ENCODE measurements around the gene CD244.
"Not testable (repeated sequence)": the region's sequence is repeated elsewhere in the genome, so short reads cannot be mapped to it uniquely, and the experiment has no call there.

CD244 gene

DNA sequence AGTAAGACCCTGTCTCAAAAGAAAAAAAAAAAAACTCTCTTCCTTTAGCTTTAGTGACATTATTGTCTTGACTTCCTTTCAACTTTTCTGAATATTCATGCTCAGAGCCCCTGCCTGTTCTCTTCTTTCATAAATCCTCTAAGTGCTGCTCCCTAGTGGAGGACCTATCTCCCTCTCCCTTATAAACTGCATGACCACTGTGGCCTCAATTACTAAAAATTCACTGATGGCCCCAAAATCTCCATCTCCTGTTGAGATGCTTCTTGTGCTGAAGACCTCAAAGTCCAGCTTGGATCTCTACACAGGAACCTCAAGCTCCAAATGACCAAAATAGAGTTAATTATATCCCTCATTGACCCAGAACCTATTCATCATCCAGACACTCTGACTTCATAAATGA lies 14.5 kb upstream of the CD244 start:
- CTCF ChIA-PET: interaction anchor here (1.3 kb wide), 1 partner anchor 74 kb away, joined by 3 read pairs; no protein-coding TSS in a partner anchor
- DNase-seq (ENCODE audit: low read depth, low spot score): no peak
- no peak overlapping the region for H3K4me3 ChIP-seq (ENCODE audit: low read depth, low read length)
- TF ChIP-seq CTCF (IDR thresholded peaks at IDR 0.05; ENCODE audit: insufficient read depth, low read length, missing control alignments): no peak
- POLR2A ChIA-PET: no interaction called here

DNA sequence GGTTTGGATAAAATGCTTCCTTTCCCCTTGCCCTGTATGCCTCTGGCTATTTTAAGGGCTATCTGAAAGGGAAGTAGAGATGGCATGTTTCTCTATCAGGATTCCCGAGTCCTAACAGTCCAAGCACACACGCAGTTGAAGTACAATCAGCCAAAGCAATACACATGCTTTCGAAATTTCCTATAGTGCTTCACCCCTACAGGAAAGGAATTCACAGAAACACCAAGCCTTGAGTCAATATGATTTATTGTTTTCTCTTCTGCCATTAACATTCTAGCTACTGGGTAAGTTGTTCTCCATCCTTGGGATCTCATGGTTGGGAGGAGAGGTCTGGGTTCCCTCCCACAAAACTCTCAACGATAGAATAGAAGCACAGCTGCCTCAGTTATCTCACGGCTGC lies 13.6 kb upstream of the CD244 start:
- ChIA-PET CTCF (interaction anchor here (1.3 kb wide), 1 partner anchor 75 kb away, joined by 3 read pairs; no protein-coding TSS in a partner anchor), POLR2A (no interaction called here)
- TF ChIP-seq CTCF (IDR thresholded peaks at IDR 0.05; ENCODE audit: insufficient read depth, low read length, missing control alignments): no peak
- H3K4me3 ChIP-seq (ENCODE audit: low read depth, low read length): no peak overlapping the region
- DNase-seq (ENCODE audit: low read depth, low spot score): no peak

- CTCF ChIA-PET: not testable (repeated sequence)
Measured at GRCh38 chr1:160875591-160875990, 12.9 kb upstream of the CD244 start.

DNA sequence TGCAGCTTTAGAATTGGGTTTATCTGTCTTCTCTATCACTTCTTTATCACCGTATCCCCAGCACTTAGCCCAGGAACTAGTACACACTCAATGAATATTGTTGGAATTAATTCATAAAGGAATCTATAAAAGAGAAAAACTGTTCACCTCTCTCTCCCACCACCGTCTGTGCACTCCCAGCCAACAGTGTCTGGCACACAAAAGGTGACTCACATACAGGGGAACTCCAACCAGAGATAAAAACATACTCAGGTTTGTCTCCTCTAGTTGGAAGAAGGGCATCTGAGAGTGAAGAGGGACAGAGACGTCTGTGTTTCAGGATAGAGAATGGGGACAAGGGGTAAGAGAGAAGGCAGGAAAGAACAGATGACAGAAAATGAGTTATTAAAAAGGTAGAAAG lies 12.2 kb upstream of the CD244 start:
- no peak overlapping the region for H3K4me3 ChIP-seq (ENCODE audit: low read depth, low read length)
- CTCF ChIA-PET: no interaction called here
- TF ChIP-seq CTCF (IDR thresholded peaks at IDR 0.05; ENCODE audit: insufficient read depth, low read length, missing control alignments): no peak
- POLR2A ChIA-PET: no interaction called here
- DNase-seq (ENCODE audit: low read depth, low spot score): no peak

More at GRCh38 chr1:160875591-160875990, 12.9 kb upstream of the CD244 start:
- H3K4me3 ChIP-seq (ENCODE audit: low read depth, low read length); POLR2A ChIA-PET; DNase-seq (ENCODE audit: low read depth, low spot score): not testable (repeated sequence)

- CTCF ChIA-PET: no interaction called here
Measured at GRCh38 chr1:160868141-160868540, 5.5 kb upstream of the CD244 start.

GRCh38 chr1:160867651-160868050 lies 5.0 kb upstream of the CD244 start:
- CTCF ChIA-PET; DNase-seq (ENCODE audit: low read depth, low spot score); H3K4me3 ChIP-seq (ENCODE audit: low read depth, low read length); POLR2A ChIA-PET: not testable (repeated sequence)

More at GRCh38 chr1:160868141-160868540, 5.5 kb upstream of the CD244 start:
- no peak for TF ChIP-seq CTCF (IDR thresholded peaks at IDR 0.05; ENCODE audit: insufficient read depth, low read length, missing control alignments)
- POLR2A ChIA-PET: no interaction called here
- H3K4me3 ChIP-seq (ENCODE audit: low read depth, low read length): no peak overlapping the region
- DNase-seq (ENCODE audit: low read depth, low spot score): no peak

GRCh38 chr1:160866695-160867260 lies 4.1 kb upstream of the CD244 start:
- POLR2A ChIA-PET: no interaction called here
- DNase-seq (ENCODE audit: low read depth, low spot score): no peak
- no peak overlapping the region for H3K4me3 ChIP-seq (ENCODE audit: low read depth, low read length)
- no peak for TF ChIP-seq CTCF (IDR thresholded peaks at IDR 0.05; ENCODE audit: insufficient read depth, low read length, missing control alignments)
- CTCF ChIA-PET: no interaction called here

Data from AG04449 (cell line).